WTC11 (cell line): ENCODE measurements around the gene NPTN. TPM values are rescaled to one million over a fixed set of nuclear protein-coding genes. Genes with fewer than 3 reads are reported as not detected.

Experiments used
- ATAC-seq: fragments of 200-7000 bp; cut with Tn5 transposase; 2 replicates; pipeline ENCODE4 v1.10.0; 2021; ENCODE audit warnings: mild to moderate bottlenecking, moderate library complexity
- CTCF ChIA-PET: fragments of 300-600 bp; sonication (Branson Sonifier 250); formaldehyde crosslinking; loops from one replicate; lab custom pipeline; 2021; ENCODE audit warnings: antibody characterized with exemption; lab: Charles Lee
- POLR2A ChIA-PET: fragments of 350-600 bp; sonication (Branson Sonifier 250); formaldehyde crosslinking; loops from one replicate; lab custom pipeline; 2021; ENCODE audit warnings: antibody characterized with exemption; lab: Charles Lee
- DNase-seq: peaks from one replicate; pipeline ENCODE4 v3.0.0; 2021; ENCODE audit warnings: low spot score
- H3K27ac Mint-ChIP-seq: 2 replicates; pipeline ENCODE4 v1.8.0; 2021; ENCODE audit warnings: mixed read lengths
- H3K27me3 Mint-ChIP-seq: 2 replicates; pipeline ENCODE4 v1.8.0; 2021; ENCODE audit warnings: low read depth, mild to moderate bottlenecking, moderate library complexity, mixed read lengths
- H3K36me3 Mint-ChIP-seq: 2 replicates; pipeline ENCODE4 v1.8.0; 2021; ENCODE audit warnings: mixed read lengths
- H3K4me1 Mint-ChIP-seq: 2 replicates; pipeline ENCODE4 v1.8.0; 2022; ENCODE audit warnings: mixed read lengths
- H3K4me3 Mint-ChIP-seq: 2 replicates; pipeline ENCODE4 v1.8.0; 2021; ENCODE audit warnings: mild to moderate bottlenecking, moderate library complexity, mixed read lengths
- H3K9me3 Mint-ChIP-seq: 2 replicates; pipeline ENCODE4 v1.8.0; 2021; ENCODE audit warnings: mixed read lengths
- EMX1 ChIP-seq: fragments of 250-450 bp; sonication (Bioruptor Pico); IDR thresholded peaks from 2 replicates; pipeline ENCODE4 v1.8.0; 2021; ENCODE audit warnings: mild to moderate bottlenecking
- ESRRA ChIP-seq: sonication (generic); formaldehyde crosslinking; IDR thresholded peaks from 2 replicates; pipeline ENCODE4 v1.8.1; 2022; ENCODE audit warnings: mild to moderate bottlenecking, missing genetic modification reagents, borderline replicate concordance
- GABPB1 ChIP-seq: sonication (generic); formaldehyde crosslinking; IDR thresholded peaks from 2 replicates; pipeline ENCODE4 v1.8.1; 2023; ENCODE audit warnings: mild to moderate bottlenecking, missing genetic modification reagents
- GRHL2 ChIP-seq: fragments of 250-450 bp; sonication (Bioruptor Pico); IDR thresholded peaks from 2 replicates; pipeline ENCODE4 v1.8.0; 2022; ENCODE audit warnings: mild to moderate bottlenecking, moderate library complexity; ENCODE audit not compliant: insufficient replicate concordance, severe bottlenecking
- GTF2I ChIP-seq: fragments of 250-450 bp; sonication (Bioruptor Pico); conservative IDR thresholded peaks from 2 replicates; pipeline ENCODE4 v1.4.0; 2021; ENCODE audit warnings: mild to moderate bottlenecking
- HMGA2 ChIP-seq: fragments of 250-450 bp; sonication (Bioruptor Pico); IDR thresholded peaks from 2 replicates; pipeline ENCODE4 v1.4.0; 2021; ENCODE audit warnings: mild to moderate bottlenecking, moderate library complexity
- MXD4 ChIP-seq: fragments of 250-450 bp; sonication (Bioruptor Pico); IDR thresholded peaks from 2 replicates; pipeline ENCODE4 v1.8.0; 2021; ENCODE audit warnings: mild to moderate bottlenecking, moderate library complexity, borderline replicate concordance
- MYBL2 ChIP-seq: sonication (generic); formaldehyde crosslinking; IDR thresholded peaks from 2 replicates; pipeline ENCODE4 v1.8.1; 2023; ENCODE audit warnings: mild to moderate bottlenecking, moderate library complexity, missing genetic modification reagents
- NR2C2 ChIP-seq: sonication (generic); formaldehyde crosslinking; IDR thresholded peaks from 2 replicates; pipeline ENCODE4 v1.8.0; 2022; ENCODE audit warnings: mild to moderate bottlenecking, missing genetic modification reagents
- NR3C1 ChIP-seq: sonication (generic); formaldehyde crosslinking; conservative IDR thresholded peaks from 2 replicates; pipeline ENCODE4 v1.8.1; 2023; ENCODE audit warnings: low read depth, mild to moderate bottlenecking, missing genetic modification reagents
- OVOL2 ChIP-seq: fragments of 250-450 bp; sonication (Bioruptor Pico); IDR thresholded peaks from 2 replicates; pipeline ENCODE4 v1.9.0; 2021; ENCODE audit warnings: mild to moderate bottlenecking, borderline replicate concordance
- PRRX2 ChIP-seq: fragments of 250-450 bp; sonication (Bioruptor Pico); IDR thresholded peaks from 2 replicates; pipeline ENCODE4 v1.8.0; 2021; ENCODE audit warnings: mild to moderate bottlenecking
- SMAD4 ChIP-seq: sonication (generic); formaldehyde crosslinking; IDR thresholded peaks from 2 replicates; pipeline ENCODE4 v1.8.0; 2022; ENCODE audit warnings: mild to moderate bottlenecking, missing genetic modification reagents
- SP1 ChIP-seq: sonication (generic); formaldehyde crosslinking; conservative IDR thresholded peaks from 2 replicates; pipeline ENCODE4 v1.8.1; 2022; ENCODE audit warnings: missing genetic modification reagents
- ZNF219 ChIP-seq: sonication (generic); formaldehyde crosslinking; IDR thresholded peaks from 2 replicates; pipeline ENCODE4 v1.8.0; 2023; ENCODE audit warnings: missing genetic modification reagents, mild to moderate bottlenecking, borderline replicate concordance
- total RNA-seq: library from RNA; stranded (reverse); gene quantifications from 3 replicates; pipeline ENCODE4 v1.2.3, GENCODE V29; 2021
- TF ChIP-seq, protein P1 (sequence below): fragments of 250-450 bp; sonication (Bioruptor Pico); IDR thresholded peaks from 2 replicates; pipeline ENCODE4 v1.9.0; 2021; ENCODE audit warnings: mild to moderate bottlenecking
- TF ChIP-seq, protein P2 (sequence below): fragments of 250-450 bp; sonication (Bioruptor Pico); IDR thresholded peaks from 2 replicates; pipeline ENCODE4 v2.1.2; 2022; ENCODE audit warnings: mild to moderate bottlenecking, moderate library complexity
- TF ChIP-seq, protein P3 (sequence below): sonication (generic); formaldehyde crosslinking; IDR thresholded peaks from 2 replicates; pipeline ENCODE4 v1.8.1; 2022; ENCODE audit warnings: low read depth, missing genetic modification reagents, borderline replicate concordance
- TF ChIP-seq, protein P4 (sequence below): sonication (generic); formaldehyde crosslinking; IDR thresholded peaks from 2 replicates; pipeline ENCODE4 v1.8.0; 2022; ENCODE audit warnings: missing genetic modification reagents
- TF ChIP-seq, protein P5 (sequence below): sonication (generic); formaldehyde crosslinking; IDR thresholded peaks from 2 replicates; pipeline ENCODE4 v1.8.1; 2022; ENCODE audit warnings: missing genetic modification reagents, borderline replicate concordance

The NPTN gene
- total RNA-seq, 1 experiment from 2014 or later, result 116 TPM

DNA sequence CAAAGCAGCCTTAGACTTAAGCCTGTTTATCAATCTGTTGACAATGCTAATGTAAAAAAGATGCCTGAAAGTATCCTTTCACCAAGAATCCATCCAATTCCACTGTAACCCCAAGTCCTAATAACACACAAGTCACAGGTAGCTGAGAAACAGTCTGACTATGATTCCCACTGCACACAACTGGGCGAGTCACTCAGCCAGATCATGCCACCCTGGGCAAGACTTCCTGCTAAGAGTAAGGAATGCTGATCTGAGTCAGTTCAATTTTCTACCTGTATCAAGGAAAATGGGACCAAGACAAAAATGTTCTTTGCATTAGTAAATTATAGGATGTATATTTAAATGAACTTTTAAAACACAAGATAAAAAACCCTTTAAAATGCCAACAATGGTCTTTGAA lies 33.3 kb downstream of the NPTN start:
- H3K4me3 Mint-ChIP-seq, result no peak overlapping the region
- H3K36me3 Mint-ChIP-seq, result no peaks in the 10 kb centered on the region
- DNase-seq (no peak), ATAC-seq (no peak)
- ChIA-PET POLR2A (no interaction called here), CTCF (no interaction called here)
- 0 out of 2 replicates have a peak overlapping the region, but pooled peaks have one; percentile 34 for H3K27ac Mint-ChIP-seq
- TF ChIP-seq SP1 (CRISPR knock-in tag) (no peak), EMX1 (CRISPR knock-in tag) (no peak), OVOL2 (CRISPR knock-in tag) (no peak), NR3C1 (CRISPR knock-in tag) (no peak), SMAD4 (CRISPR knock-in tag) (no peak), GTF2I (no peak), PRRX2 (no peak), GRHL2 (no peak), ESRRA (no peak), GABPB1 (CRISPR knock-in tag) (no peak), ZNF219 (CRISPR knock-in tag) (no peak)
- TF ChIP-seq, protein P1, sequence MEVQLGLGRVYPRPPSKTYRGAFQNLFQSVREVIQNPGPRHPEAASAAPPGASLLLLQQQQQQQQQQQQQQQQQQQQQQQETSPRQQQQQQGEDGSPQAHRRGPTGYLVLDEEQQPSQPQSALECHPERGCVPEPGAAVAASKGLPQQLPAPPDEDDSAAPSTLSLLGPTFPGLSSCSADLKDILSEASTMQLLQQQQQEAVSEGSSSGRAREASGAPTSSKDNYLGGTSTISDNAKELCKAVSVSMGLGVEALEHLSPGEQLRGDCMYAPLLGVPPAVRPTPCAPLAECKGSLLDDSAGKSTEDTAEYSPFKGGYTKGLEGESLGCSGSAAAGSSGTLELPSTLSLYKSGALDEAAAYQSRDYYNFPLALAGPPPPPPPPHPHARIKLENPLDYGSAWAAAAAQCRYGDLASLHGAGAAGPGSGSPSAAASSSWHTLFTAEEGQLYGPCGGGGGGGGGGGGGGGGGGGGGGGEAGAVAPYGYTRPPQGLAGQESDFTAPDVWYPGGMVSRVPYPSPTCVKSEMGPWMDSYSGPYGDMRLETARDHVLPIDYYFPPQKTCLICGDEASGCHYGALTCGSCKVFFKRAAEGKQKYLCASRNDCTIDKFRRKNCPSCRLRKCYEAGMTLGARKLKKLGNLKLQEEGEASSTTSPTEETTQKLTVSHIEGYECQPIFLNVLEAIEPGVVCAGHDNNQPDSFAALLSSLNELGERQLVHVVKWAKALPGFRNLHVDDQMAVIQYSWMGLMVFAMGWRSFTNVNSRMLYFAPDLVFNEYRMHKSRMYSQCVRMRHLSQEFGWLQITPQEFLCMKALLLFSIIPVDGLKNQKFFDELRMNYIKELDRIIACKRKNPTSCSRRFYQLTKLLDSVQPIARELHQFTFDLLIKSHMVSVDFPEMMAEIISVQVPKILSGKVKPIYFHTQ, result no peak
- TF ChIP-seq, protein P2, sequence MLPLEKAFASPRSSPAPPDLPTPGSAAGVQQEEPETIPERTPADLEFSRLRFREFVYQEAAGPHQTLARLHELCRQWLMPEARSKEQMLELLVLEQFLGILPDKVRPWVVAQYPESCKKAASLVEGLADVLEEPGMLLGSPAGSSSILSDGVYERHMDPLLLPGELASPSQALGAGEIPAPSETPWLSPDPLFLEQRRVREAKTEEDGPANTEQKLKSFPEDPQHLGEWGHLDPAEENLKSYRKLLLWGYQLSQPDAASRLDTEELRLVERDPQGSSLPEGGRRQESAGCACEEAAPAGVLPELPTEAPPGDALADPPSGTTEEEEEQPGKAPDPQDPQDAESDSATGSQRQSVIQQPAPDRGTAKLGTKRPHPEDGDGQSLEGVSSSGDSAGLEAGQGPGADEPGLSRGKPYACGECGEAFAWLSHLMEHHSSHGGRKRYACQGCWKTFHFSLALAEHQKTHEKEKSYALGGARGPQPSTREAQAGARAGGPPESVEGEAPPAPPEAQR (CRISPR knock-in tag), result no peak
- TF ChIP-seq, protein P3, sequence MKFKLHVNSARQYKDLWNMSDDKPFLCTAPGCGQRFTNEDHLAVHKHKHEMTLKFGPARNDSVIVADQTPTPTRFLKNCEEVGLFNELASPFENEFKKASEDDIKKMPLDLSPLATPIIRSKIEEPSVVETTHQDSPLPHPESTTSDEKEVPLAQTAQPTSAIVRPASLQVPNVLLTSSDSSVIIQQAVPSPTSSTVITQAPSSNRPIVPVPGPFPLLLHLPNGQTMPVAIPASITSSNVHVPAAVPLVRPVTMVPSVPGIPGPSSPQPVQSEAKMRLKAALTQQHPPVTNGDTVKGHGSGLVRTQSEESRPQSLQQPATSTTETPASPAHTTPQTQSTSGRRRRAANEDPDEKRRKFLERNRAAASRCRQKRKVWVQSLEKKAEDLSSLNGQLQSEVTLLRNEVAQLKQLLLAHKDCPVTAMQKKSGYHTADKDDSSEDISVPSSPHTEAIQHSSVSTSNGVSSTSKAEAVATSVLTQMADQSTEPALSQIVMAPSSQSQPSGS, result no peak
- TF ChIP-seq, protein P4, sequence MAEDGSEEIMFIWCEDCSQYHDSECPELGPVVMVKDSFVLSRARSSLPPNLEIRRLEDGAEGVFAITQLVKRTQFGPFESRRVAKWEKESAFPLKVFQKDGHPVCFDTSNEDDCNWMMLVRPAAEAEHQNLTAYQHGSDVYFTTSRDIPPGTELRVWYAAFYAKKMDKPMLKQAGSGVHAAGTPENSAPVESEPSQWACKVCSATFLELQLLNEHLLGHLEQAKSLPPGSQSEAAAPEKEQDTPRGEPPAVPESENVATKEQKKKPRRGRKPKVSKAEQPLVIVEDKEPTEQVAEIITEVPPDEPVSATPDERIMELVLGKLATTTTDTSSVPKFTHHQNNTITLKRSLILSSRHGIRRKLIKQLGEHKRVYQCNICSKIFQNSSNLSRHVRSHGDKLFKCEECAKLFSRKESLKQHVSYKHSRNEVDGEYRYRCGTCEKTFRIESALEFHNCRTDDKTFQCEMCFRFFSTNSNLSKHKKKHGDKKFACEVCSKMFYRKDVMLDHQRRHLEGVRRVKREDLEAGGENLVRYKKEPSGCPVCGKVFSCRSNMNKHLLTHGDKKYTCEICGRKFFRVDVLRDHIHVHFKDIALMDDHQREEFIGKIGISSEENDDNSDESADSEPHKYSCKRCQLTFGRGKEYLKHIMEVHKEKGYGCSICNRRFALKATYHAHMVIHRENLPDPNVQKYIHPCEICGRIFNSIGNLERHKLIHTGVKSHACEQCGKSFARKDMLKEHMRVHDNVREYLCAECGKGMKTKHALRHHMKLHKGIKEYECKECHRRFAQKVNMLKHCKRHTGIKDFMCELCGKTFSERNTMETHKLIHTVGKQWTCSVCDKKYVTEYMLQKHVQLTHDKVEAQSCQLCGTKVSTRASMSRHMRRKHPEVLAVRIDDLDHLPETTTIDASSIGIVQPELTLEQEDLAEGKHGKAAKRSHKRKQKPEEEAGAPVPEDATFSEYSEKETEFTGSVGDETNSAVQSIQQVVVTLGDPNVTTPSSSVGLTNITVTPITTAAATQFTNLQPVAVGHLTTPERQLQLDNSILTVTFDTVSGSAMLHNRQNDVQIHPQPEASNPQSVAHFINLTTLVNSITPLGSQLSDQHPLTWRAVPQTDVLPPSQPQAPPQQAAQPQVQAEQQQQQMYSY (CRISPR knock-in tag), result no peak
- no peaks in the 10 kb centered on the region for H3K9me3 Mint-ChIP-seq
- peaks cover 54% of the 10 kb centered on the region for H3K4me1 Mint-ChIP-seq
- H3K27me3 Mint-ChIP-seq, result no peaks in the 10 kb centered on the region

DNA sequence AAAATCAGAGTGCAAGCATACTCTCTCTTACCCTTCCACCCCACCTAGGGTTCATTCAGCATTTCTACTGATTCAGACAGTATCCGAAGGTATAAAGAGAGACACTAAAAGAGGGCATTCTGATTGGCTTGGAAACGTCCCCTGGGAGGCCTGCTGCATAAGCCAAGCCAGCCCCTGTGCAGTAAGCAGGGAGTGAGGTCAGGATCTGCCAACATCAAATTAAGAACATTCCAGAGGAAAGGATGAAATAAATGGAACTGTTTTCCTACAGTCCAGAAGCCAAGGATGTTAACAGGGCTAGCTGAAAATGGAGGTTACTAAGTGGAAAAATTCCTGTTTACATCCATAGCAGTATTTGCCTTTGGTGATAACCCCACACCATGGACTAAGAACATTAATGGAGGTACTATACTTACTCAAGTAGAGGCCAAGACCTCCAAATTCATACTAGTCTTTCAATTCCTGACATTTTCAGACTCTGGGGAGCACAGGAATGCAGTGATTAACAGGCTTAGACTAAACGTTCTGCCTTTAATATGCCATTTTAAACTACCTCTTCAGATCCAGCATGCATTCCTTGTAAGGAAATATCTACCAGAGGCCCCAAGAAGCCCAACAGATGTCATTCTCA lies 34.5 kb downstream of the NPTN start:
- Mint-ChIP-seq H3K9me3 (no peaks in the 10 kb centered on the region), H3K27ac (peak overlapping the region; percentile 21), H3K4me1 (peaks cover 60% of the 10 kb centered on the region), H3K27me3 (no peaks in the 10 kb centered on the region), H3K36me3 (no peaks in the 10 kb centered on the region), H3K4me3 (no peak overlapping the region)
- TF ChIP-seq HMGA2 (CRISPR knock-in tag) (no peak), MYBL2 (no peak), NR2C2 (CRISPR knock-in tag) (no peak), MXD4 (CRISPR knock-in tag) (no peak)
- TF ChIP-seq, protein P5, sequence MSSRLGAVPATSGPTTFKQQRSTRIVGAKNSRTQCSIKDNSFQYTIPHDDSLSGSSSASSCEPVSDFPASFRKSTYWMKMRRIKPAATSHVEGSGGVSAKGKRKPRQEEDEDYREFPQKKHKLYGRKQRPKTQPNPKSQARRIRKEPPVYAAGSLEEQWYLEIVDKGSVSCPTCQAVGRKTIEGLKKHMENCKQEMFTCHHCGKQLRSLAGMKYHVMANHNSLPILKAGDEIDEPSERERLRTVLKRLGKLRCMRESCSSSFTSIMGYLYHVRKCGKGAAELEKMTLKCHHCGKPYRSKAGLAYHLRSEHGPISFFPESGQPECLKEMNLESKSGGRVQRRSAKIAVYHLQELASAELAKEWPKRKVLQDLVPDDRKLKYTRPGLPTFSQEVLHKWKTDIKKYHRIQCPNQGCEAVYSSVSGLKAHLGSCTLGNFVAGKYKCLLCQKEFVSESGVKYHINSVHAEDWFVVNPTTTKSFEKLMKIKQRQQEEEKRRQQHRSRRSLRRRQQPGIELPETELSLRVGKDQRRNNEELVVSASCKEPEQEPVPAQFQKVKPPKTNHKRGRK (CRISPR knock-in tag), result no peak
- POLR2A ChIA-PET, result no interaction called here
- ATAC-seq (no peak), DNase-seq (no peak)
- CTCF ChIA-PET, result no interaction called here
